CD14-positive monocyte (primary cell): ENCODE measurements around the gene BMPER. TPM values are rescaled to one million over a fixed set of nuclear protein-coding genes. Genes with fewer than 3 reads are reported as not detected.

ENCODE experiments used
- DNase-seq, 3 donors: peaks; one replicate each; pipeline ENCODE4 v3.0.0-alpha.2; 2011 to 2022
- H2AFZ ChIP-seq: 2 replicates; pipeline ENCODE4 v1.6.0; 2012; ENCODE audit warnings: mild to moderate bottlenecking, low read depth, low read length, inconsistent platforms; ENCODE audit not compliant: insufficient read depth, poor library complexity, severe bottlenecking
- H3K27ac ChIP-seq, 2 donors: 1 replicate in 1 of 2; 2 replicates in 1 of 2; pipeline ENCODE4 v1.5.1; 2012 to 2013; ENCODE audit warnings: low read length in 2 of 2, control low read depth in 1 of 2, inconsistent platforms in 1 of 2, low read depth in 1 of 2, mild to moderate bottlenecking in 1 of 2
- H3K27me3 ChIP-seq, 2 donors: one replicate each; pipeline versions ENCODE4 v1.6.0 to v1.6.1; 2011 to 2013; ENCODE audit warnings: low read length in 2 of 2; ENCODE audit not compliant: control insufficient read depth in 2 of 2, insufficient read depth in 2 of 2
- H3K36me3 ChIP-seq, 2 donors: replicated peaks in 1 of 2; 1 replicate in 1 of 2; 2 replicates in 1 of 2; pipeline versions ENCODE4 v1.5.1 to v1.6.1; 2012 to 2013; ENCODE audit warnings: low read length in 2 of 2, control low read depth in 1 of 2, inconsistent platforms in 1 of 2, mild to moderate bottlenecking in 1 of 2; ENCODE audit not compliant: insufficient read depth in 2 of 2, control insufficient read depth in 1 of 2
- H3K4me1 ChIP-seq, 2 donors: 1 replicate in 1 of 2; 2 replicates in 1 of 2; pipeline versions ENCODE4 v1.5.1 to v1.6.1; 2012 to 2013; ENCODE audit warnings: low read length in 2 of 2, control low read depth in 1 of 2, inconsistent platforms in 1 of 2, mild to moderate bottlenecking in 1 of 2, moderate library complexity in 1 of 2; ENCODE audit not compliant: insufficient read depth in 2 of 2, control insufficient read depth in 1 of 2
- H3K4me2 ChIP-seq: replicated peaks from 2 replicates; pipeline ENCODE3; 2012; ENCODE audit warnings: low read length, moderate library complexity, mild to moderate bottlenecking; ENCODE audit not compliant: poor library complexity, severe bottlenecking; ENCODE audit errors: extremely low read depth
- H3K4me3 ChIP-seq, 3 experiments: fragments of 200-600 bp in 1 of 3; sonication (generic) in 1 of 3; replicated peaks in 1 of 3; 1 replicate in 2 of 3; 2 replicates in 1 of 3; pipeline ENCODE4 v1.5.1; 2011 to 2013; ENCODE audit warnings: low read length in 3 of 3, mild to moderate bottlenecking in 3 of 3, control low read depth in 2 of 3, low read depth in 2 of 3, inconsistent platforms in 1 of 3, moderate library complexity in 1 of 3
- H3K79me2 ChIP-seq: 2 replicates; pipeline ENCODE4 v1.6.0; 2012; ENCODE audit warnings: mild to moderate bottlenecking, control low read depth, inconsistent platforms, low read length, moderate library complexity; ENCODE audit not compliant: insufficient read depth
- H3K9ac ChIP-seq: 2 replicates; pipeline ENCODE4 v1.6.0; 2017; ENCODE audit warnings: low read length, mild to moderate bottlenecking; ENCODE audit not compliant: insufficient read depth, poor library complexity, severe bottlenecking
- H3K9me3 ChIP-seq, 2 donors: replicated peaks in 1 of 2; 1 replicate in 1 of 2; 2 replicates in 1 of 2; pipeline versions ENCODE4 v1.5.1 to v1.6.1; 2012 to 2013; ENCODE audit warnings: low read length in 2 of 2, control low read depth in 1 of 2; ENCODE audit not compliant: control insufficient read depth in 1 of 2, insufficient read depth in 1 of 2
- H4K20me1 ChIP-seq: 2 replicates; pipeline ENCODE4 v1.6.0; 2012; ENCODE audit warnings: mild to moderate bottlenecking, low read length, control low read depth, moderate library complexity; ENCODE audit not compliant: insufficient read depth
- H3K27ac Mint-ChIP-seq, 7 donors: one replicate each; pipeline ENCODE4 v1.8.0; 2020; ENCODE audit warnings: mild to moderate bottlenecking in 7 of 7, mixed read lengths in 7 of 7, moderate library complexity in 6 of 7, inconsistent platforms in 2 of 7
- H3K27me3 Mint-ChIP-seq, 3 donors: one replicate each; pipeline ENCODE4 v1.8.0; 2021 to 2022; ENCODE audit warnings: low read depth in 3 of 3, mild to moderate bottlenecking in 3 of 3, mixed read lengths in 3 of 3, moderate library complexity in 3 of 3, inconsistent platforms in 1 of 3
- H3K36me3 Mint-ChIP-seq, 2 donors: one replicate each; pipeline ENCODE4 v1.8.0; 2020; ENCODE audit warnings: mixed read lengths in 2 of 2, inconsistent platforms in 1 of 2, mild to moderate bottlenecking in 1 of 2
- H3K4me1 Mint-ChIP-seq: one replicate; pipeline ENCODE4 v1.8.0; 2020; ENCODE audit warnings: mild to moderate bottlenecking, mixed read lengths
- H3K4me3 Mint-ChIP-seq, 2 donors: one replicate each; pipeline ENCODE4 v1.8.0; 2020; ENCODE audit warnings: mild to moderate bottlenecking in 2 of 2, mixed read lengths in 2 of 2, moderate library complexity in 1 of 2
- H3K9me3 Mint-ChIP-seq, 7 donors: one replicate each; pipeline ENCODE4 v1.8.0; 2020 to 2022; ENCODE audit warnings: mixed read lengths in 7 of 7, mild to moderate bottlenecking in 6 of 7, moderate library complexity in 6 of 7, inconsistent platforms in 2 of 7
- WGBS: methylation state at CpG from one replicate; pipeline ENCODE4 v1.1.5; 2013; ENCODE audit warnings: missing lambda C conversion rate; ENCODE audit not compliant: insufficient coverage; 5-methylcytosine and 5-hydroxymethylcytosine counted together
- intact Hi-C, 2 donors: fragments of 100-400 bp; cut with micrococcal nuclease; formaldehyde crosslinking; loops; one replicate each; pipeline versions ENCODE4 v1.15.0 to v1.15.1; 2023
- polyA plus RNA-seq, 3 donors: library from polyadenylated mRNA; depleted of rRNA in 1 of 3; unstranded in 2 of 3; stranded (reverse) in 1 of 3; fragments of 300-500 nt in 2 of 3; fragments of >200 nt in 1 of 3; fragmentation: Illumina TruSeq in 2 of 3; gene quantifications; 1 replicate in 2 of 3; 2 replicates in 1 of 3; pipeline ENCODE4 v1.2.3, GENCODE V29; 2012 to 2021
- TF ChIP-seq, protein P1 (sequence below): fragments of 200-600 bp; IDR thresholded peaks from one replicate; pipeline ENCODE4 v1.8.0; 2022; ENCODE audit warnings: antibody characterized with exemption, mild to moderate bottlenecking

Gene BMPER
- polyA plus RNA-seq, 3 donors, result not detected

DNA sequence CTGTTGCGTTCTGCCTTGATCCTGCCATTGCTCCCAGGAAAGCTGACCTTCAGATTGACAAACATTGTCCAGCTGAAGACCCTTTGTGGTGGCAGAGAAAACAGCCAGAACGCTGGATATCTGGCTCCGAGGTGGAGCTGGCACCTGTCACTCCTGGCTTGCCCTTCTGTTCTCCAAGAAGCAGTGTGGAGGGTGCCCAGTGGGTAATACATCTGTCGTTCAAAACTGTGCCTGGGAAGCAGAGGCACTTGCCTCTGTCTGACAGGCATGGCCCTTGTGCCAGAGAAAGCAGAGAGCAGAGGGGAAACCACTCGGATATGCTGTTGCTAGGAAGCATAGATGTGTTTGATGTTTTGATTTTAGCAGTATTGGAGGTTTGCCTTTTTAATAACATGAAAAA, 231.4 kb downstream of the BMPER start:
- no peaks in the 10 kb centered on the region for H3K27me3 ChIP-seq
- no peak overlapping the region for H3K4me3 ChIP-seq
- no peak overlapping the region for H3K4me3 Mint-ChIP-seq
- no peak overlapping the region for H3K9ac ChIP-seq
- H3K4me1 Mint-ChIP-seq, result no peaks in the 10 kb centered on the region
- no peaks in the 10 kb centered on the region for H3K4me1 ChIP-seq
- H3K4me2 ChIP-seq, result no peak overlapping the region
- H3K36me3 ChIP-seq, result no peaks in the 10 kb centered on the region
- WGBS, result 76% methylated on average over 4 of the region's 5 CpGs
- no peaks in the 10 kb centered on the region for H3K79me2 ChIP-seq
- H3K27me3 Mint-ChIP-seq, result peaks cover 0 to 3% (median 0%) of the 10 kb centered on the region in 3 donors
- no peak overlapping the region for H2AFZ ChIP-seq
- no peaks in the 10 kb centered on the region for H4K20me1 ChIP-seq
- no peaks in the 10 kb centered on the region for H3K36me3 Mint-ChIP-seq
- no peak overlapping the region for H3K27ac ChIP-seq
- H3K27ac Mint-ChIP-seq, result no peak overlapping the region
- TF ChIP-seq, protein P1, sequence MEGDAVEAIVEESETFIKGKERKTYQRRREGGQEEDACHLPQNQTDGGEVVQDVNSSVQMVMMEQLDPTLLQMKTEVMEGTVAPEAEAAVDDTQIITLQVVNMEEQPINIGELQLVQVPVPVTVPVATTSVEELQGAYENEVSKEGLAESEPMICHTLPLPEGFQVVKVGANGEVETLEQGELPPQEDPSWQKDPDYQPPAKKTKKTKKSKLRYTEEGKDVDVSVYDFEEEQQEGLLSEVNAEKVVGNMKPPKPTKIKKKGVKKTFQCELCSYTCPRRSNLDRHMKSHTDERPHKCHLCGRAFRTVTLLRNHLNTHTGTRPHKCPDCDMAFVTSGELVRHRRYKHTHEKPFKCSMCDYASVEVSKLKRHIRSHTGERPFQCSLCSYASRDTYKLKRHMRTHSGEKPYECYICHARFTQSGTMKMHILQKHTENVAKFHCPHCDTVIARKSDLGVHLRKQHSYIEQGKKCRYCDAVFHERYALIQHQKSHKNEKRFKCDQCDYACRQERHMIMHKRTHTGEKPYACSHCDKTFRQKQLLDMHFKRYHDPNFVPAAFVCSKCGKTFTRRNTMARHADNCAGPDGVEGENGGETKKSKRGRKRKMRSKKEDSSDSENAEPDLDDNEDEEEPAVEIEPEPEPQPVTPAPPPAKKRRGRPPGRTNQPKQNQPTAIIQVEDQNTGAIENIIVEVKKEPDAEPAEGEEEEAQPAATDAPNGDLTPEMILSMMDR, result no peak
- intact Hi-C loops, result no loop called here
- peaks cover 0 to 4% (median 0%) of the 10 kb centered on the region in 7 donors for H3K9me3 Mint-ChIP-seq
- DNase-seq, result no peak
- no peaks in the 10 kb centered on the region for H3K9me3 ChIP-seq

DNA sequence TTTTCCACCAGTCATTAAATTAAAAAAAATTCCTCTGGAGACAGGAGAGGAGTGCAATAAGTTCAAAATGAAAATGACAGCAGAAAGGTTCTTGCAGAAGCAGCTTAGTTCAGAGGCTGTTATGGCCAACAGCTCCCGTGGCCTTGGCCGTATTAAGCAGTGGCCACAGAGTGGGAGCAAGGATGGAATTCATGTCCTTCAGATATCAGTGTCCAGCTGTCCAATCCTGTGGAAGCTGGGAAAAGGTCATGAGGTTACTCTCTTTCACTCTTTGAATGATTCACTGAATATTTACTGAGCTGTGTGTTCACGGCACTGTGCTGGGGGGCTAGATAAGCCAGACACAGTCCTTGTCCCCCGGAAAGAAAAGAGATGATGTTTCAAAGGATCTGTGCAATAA, 231.8 kb downstream of the BMPER start:
- H3K4me3 ChIP-seq, result no peak overlapping the region
- no peaks in the 10 kb centered on the region for H3K36me3 ChIP-seq
- 78% methylated on average over 4 of the region's 4 CpGs for WGBS
- peaks cover 0 to 6% (median 0%) of the 10 kb centered on the region in 7 donors for H3K9me3 Mint-ChIP-seq
- H3K27me3 ChIP-seq, result no peaks in the 10 kb centered on the region
- no peaks in the 10 kb centered on the region for H3K36me3 Mint-ChIP-seq
- H4K20me1 ChIP-seq, result no peaks in the 10 kb centered on the region
- H3K27me3 Mint-ChIP-seq, result peaks cover 0 to 3% (median 0%) of the 10 kb centered on the region in 3 donors
- no peaks in the 10 kb centered on the region for H3K4me1 ChIP-seq
- H3K9ac ChIP-seq, result no peak overlapping the region
- DNase-seq, result no peak
- H3K27ac ChIP-seq, result no peak overlapping the region
- no peaks in the 10 kb centered on the region for H3K9me3 ChIP-seq
- H3K27ac Mint-ChIP-seq, result no peak overlapping the region
- H3K4me2 ChIP-seq, result no peak overlapping the region
- H2AFZ ChIP-seq, result no peak overlapping the region
- TF ChIP-seq, protein P1, result no peak
- intact Hi-C loops, result no loop called here
- no peak overlapping the region for H3K4me3 Mint-ChIP-seq
- H3K79me2 ChIP-seq, result no peaks in the 10 kb centered on the region
- H3K4me1 Mint-ChIP-seq, result no peaks in the 10 kb centered on the region
